ENCODE results near the gene CILP. TPM values are rescaled to one million over a fixed set of nuclear protein-coding genes. Genes with fewer than 3 reads are reported as not detected.
A peak's percentile ranks its signal among the peaks of the same experiment; 100 is the strongest.

CILP gene
- total and polyA plus RNA-seq, 3 donors from 2014 or later = 8.0 to 48.6 (median 27.1) TPM

DNA sequence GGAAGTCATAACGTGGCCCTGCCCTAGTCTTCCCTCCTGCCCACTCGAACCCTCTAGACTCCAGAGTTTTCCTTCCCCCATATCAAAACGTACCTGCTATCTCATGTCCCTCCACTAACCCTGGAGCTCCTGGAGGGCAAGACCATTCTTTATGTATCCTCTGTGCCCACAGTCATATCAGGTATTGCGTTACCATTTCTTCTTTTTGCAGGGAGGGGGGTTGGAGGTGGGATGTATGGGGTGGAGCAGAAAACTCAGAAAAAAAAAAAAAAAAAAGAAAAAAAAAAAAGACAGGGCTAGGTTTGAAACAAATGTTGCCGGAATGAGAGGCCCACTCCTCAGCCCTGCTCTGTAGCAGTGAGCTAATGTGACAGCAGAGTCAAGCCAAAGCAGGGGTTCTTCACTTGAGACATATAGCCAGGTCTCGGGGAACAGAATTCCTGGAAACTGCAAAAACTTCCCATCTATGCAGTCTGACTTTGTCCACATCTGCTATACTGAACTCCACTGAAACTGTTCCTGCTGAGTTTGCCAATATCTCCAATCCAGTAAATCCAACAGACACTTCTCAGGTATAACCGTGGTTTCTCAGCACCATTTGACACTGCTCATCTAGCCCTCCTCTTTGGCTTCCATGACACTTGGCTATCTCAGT lies 44.3 kb upstream of the CILP start:
- Histone ChIP-seq H3K36me3 (ENCODE audit: low read depth, missing control alignments) (no peaks in the 10 kb centered on the region), H3K27me3 (no peaks in the 10 kb centered on the region), H3K4me1 (no peaks in the 10 kb centered on the region), H3K27ac (no peak overlapping the region), H3K9me3 (no peaks in the 10 kb centered on the region), H3K4me3 (no peak overlapping the region)
- 89 to 93% methylated on average over 7 of the region's 7 CpGs for WGBS, 2 donors
- DNase-seq = no peak
- no peak for TF ChIP-seq POLR2A (IDR thresholded peaks at IDR 0.05)
- TF ChIP-seq, protein P1, sequence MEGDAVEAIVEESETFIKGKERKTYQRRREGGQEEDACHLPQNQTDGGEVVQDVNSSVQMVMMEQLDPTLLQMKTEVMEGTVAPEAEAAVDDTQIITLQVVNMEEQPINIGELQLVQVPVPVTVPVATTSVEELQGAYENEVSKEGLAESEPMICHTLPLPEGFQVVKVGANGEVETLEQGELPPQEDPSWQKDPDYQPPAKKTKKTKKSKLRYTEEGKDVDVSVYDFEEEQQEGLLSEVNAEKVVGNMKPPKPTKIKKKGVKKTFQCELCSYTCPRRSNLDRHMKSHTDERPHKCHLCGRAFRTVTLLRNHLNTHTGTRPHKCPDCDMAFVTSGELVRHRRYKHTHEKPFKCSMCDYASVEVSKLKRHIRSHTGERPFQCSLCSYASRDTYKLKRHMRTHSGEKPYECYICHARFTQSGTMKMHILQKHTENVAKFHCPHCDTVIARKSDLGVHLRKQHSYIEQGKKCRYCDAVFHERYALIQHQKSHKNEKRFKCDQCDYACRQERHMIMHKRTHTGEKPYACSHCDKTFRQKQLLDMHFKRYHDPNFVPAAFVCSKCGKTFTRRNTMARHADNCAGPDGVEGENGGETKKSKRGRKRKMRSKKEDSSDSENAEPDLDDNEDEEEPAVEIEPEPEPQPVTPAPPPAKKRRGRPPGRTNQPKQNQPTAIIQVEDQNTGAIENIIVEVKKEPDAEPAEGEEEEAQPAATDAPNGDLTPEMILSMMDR (IDR thresholded peaks at IDR 0.05) = no peak
- intact Hi-C loops (cut with DNase I; ENCODE audit: low total_unique reads) = loop anchor here (10.0 kb wide), 1 partner anchor 51 kb away; no protein-coding TSS in a partner anchor

DNA sequence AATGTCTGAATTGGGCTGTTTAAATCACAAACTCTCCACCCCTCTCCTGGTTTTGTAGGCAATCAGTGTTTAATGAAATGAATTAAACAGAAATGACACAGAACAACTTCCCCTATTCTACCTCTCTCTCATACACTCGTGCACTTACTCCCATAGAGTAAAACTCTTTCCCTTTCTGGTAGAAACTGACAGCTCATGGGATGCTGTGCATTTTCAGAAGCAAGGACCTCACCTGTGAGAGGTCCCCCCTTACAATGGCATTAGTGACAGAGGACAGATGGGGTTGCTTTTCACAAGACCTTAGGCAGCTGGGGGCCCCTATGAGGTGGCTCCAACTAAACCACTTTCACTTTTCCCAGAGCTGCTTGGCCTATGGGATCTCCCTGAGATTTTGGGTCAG lies 43.5 kb upstream of the CILP start:
- intact Hi-C loops (cut with DNase I; ENCODE audit: low total_unique reads) = loop anchor here (10.0 kb wide), 1 partner anchor 50 kb away; no protein-coding TSS in a partner anchor
- H3K27ac ChIP-seq = no peak overlapping the region
- H3K4me3 ChIP-seq = no peak overlapping the region
- H3K27me3 ChIP-seq = no peaks in the 10 kb centered on the region
- TF ChIP-seq, protein P1 (IDR thresholded peaks at IDR 0.05) = no peak
- TF ChIP-seq POLR2A (IDR thresholded peaks at IDR 0.05) = no peak
- DNase-seq = no peak
- 73 to 76% methylated on average over 1 of the region's 1 CpG for WGBS, 2 donors
- H3K9me3 ChIP-seq = no peaks in the 10 kb centered on the region
- H3K36me3 ChIP-seq (ENCODE audit: low read depth, missing control alignments) = no peaks in the 10 kb centered on the region
- peaks cover under 1% of the 10 kb centered on the region for H3K4me1 ChIP-seq

DNA sequence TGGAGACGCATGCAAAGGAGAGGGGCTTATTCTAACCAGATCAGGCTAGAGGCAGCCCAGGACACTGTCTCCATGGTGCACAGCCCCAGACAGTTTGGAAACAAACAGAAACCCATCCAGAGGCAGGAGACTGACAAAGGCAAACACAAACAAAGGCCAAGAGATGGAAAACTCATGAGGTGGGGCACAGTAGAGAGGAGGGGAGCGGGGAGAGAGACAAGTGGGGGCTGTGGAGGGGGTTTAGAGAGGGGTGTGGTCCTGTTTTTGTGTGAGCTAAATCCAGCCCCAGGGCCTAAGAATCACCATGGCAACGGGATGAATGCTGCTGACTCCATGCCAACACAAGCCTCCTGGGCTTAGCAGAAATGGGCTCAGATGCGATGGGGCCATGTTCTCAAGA lies 43.1 kb upstream of the CILP start:
- WGBS, 2 donors = 48 to 49% methylated on average over 4 of the region's 4 CpGs
- Histone ChIP-seq H3K9me3 (no peaks in the 10 kb centered on the region), H3K27ac (no peak overlapping the region), H3K4me3 (no peak overlapping the region), H3K36me3 (ENCODE audit: low read depth, missing control alignments) (no peaks in the 10 kb centered on the region), H3K4me1 (peaks cover 5% of the 10 kb centered on the region), H3K27me3 (no peaks in the 10 kb centered on the region)
- TF ChIP-seq POLR2A (IDR thresholded peaks at IDR 0.05) = no peak
- TF ChIP-seq, protein P1 (IDR thresholded peaks at IDR 0.05) = no peak
- DNase-seq = no peak
- intact Hi-C loops (cut with DNase I; ENCODE audit: low total_unique reads) = loop anchor here (10.0 kb wide), 1 partner anchor 50 kb away; no protein-coding TSS in a partner anchor

DNA sequence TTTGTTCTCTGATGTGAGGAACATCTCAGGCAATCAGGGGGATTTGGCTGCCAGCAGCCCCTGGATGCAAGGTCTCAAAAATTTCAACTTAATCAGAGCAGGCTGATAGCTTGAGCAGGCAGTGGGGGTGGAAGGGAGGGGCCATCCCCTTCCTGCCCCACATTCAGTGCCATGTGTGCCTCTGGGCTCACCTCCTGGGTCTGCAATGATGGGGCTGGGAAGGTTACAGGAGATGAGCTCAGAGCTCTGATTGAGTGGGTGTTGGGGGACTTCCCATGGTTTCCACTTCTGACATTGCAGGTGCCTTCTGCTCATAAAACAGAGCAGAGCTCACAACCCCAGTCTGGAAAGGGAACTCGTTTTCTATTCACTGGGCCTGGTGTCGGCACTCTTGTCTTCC lies 38.4 kb upstream of the CILP start:
- peak overlapping the region in 1 of 2 donors; percentile 64 for H3K27ac ChIP-seq
- intact Hi-C loops (cut with DNase I; ENCODE audit: low total_unique reads) = loop anchor here (10.0 kb wide), 1 partner anchor 45 kb away; no protein-coding TSS in a partner anchor
- 58 to 79% methylated on average over 2 of the region's 2 CpGs for WGBS, 2 donors
- H3K27me3 ChIP-seq = no peaks in the 10 kb centered on the region
- H3K4me3 ChIP-seq = no peak overlapping the region
- H3K4me1 ChIP-seq = peaks cover 29% of the 10 kb centered on the region
- TF ChIP-seq POLR2A (IDR thresholded peaks at IDR 0.05) = no peak
- TF ChIP-seq, protein P1 (IDR thresholded peaks at IDR 0.05) = no peak
- no peaks in the 10 kb centered on the region for H3K9me3 ChIP-seq
- no peaks in the 10 kb centered on the region for H3K36me3 ChIP-seq (ENCODE audit: low read depth, missing control alignments)
- DNase-seq = no peak
